Measurements from ENCODE around the gene C2orf42.
A peak's percentile ranks its signal among the peaks of the same experiment; 100 is the strongest.
"Not testable (repeated sequence)": the region's sequence is repeated elsewhere in the genome, so short reads cannot be mapped to it uniquely, and the experiment has no call there.

C2orf42 gene

GRCh38 chr2:70190418-70191243 lies at the start of gene C2orf42:
TSS of gene C2orf42 (minus strand) at chr2:70191019. CDS start at chr2:70181985, 9,034 bp downstream.
- peak within 1 kb of the TSS; percentile 98 for H3K27ac ChIP-seq
- no peak for TF ChIP-seq Cebpa-rat (IDR thresholded peaks at IDR 0.05)
- H3K9me3 ChIP-seq, result no peaks in the 10 kb centered on the region
- peak within 1 kb of the TSS; percentile 96 for H3K9ac ChIP-seq
- peaks cover 8% of the 10 kb centered on the region; the same call in 1 of the 2 replicates for H3K4me1 ChIP-seq
- peak within 1 kb of the TSS; percentile 82 for H3K4me2 ChIP-seq
- H3K27me3 ChIP-seq, result no peaks in the 10 kb centered on the region
- no peaks in the 10 kb centered on the region for H3K36me3 ChIP-seq
- peak within 1 kb of the TSS; percentile 73 for H3K4me3 ChIP-seq
- H4K20me1 ChIP-seq, result no peaks in the 10 kb centered on the region

- Histone ChIP-seq H3K4me2 (no peak overlapping the region), H3K27ac (no peak overlapping the region), H3K4me3 (no peak overlapping the region), H3K36me3 (peaks cover 99% of the 10 kb centered on the region), H3K9me3 (no peaks in the 10 kb centered on the region), H3K27me3 (no peaks in the 10 kb centered on the region), H3K9ac (no peak overlapping the region), H4K20me1 (peaks cover 100% of the 10 kb centered on the region), H3K4me1 (peaks cover 42% of the 10 kb centered on the region)
- no peak for TF ChIP-seq Cebpa-rat (IDR thresholded peaks at IDR 0.05)
These were observed 49.8 kb upstream of the C2orf42 start for GRCh38 chr2:70240599-70240998.

DNA sequence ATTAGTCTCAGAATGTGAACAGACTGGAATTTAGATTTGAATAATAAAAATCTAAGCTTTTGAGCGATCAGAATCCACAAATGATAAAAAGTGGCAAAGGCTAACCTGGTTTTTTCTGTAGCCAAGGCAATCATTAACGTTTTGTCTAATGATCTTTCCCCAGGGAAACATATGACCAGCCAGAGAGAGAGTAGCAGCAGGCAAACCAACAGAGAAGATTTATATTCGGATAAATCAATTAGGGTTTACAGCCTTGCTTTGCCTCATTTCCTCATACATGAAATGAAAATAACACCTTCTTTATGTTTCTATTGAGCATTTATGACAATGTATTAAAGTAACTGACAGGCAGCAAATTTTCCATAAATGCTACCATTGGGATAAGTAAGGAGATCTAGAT lies 43.1 kb upstream of the C2orf42 start:
- no peak overlapping the region for H3K4me2 ChIP-seq
- TF ChIP-seq Cebpa-rat (IDR thresholded peaks at IDR 0.05), result no peak
- H3K9ac ChIP-seq, result no peak overlapping the region
- H3K27ac ChIP-seq, result no peak overlapping the region
- peaks cover 99% of the 10 kb centered on the region for H3K36me3 ChIP-seq
- H4K20me1 ChIP-seq, result peaks cover 98% of the 10 kb centered on the region
- H3K4me1 ChIP-seq, result no peaks in the 10 kb centered on the region
- no peaks in the 10 kb centered on the region for H3K27me3 ChIP-seq
- H3K9me3 ChIP-seq, result no peaks in the 10 kb centered on the region
- no peak overlapping the region for H3K4me3 ChIP-seq

- peaks cover 60% of the 10 kb centered on the region for H4K20me1 ChIP-seq
- peaks cover 92% of the 10 kb centered on the region for H3K36me3 ChIP-seq
- no peak overlapping the region for H3K9ac ChIP-seq
- H3K27ac ChIP-seq, result no peak overlapping the region
- H3K27me3 ChIP-seq, result no peaks in the 10 kb centered on the region
- H3K4me3 ChIP-seq, result no peak overlapping the region
- no peak overlapping the region for H3K4me2 ChIP-seq
- no peak for TF ChIP-seq Cebpa-rat (IDR thresholded peaks at IDR 0.05)
- no peaks in the 10 kb centered on the region for H3K4me1 ChIP-seq
- no peaks in the 10 kb centered on the region for H3K9me3 ChIP-seq
These were observed 36.0 kb upstream of the C2orf42 start for GRCh38 chr2:70226781-70227180.

DNA sequence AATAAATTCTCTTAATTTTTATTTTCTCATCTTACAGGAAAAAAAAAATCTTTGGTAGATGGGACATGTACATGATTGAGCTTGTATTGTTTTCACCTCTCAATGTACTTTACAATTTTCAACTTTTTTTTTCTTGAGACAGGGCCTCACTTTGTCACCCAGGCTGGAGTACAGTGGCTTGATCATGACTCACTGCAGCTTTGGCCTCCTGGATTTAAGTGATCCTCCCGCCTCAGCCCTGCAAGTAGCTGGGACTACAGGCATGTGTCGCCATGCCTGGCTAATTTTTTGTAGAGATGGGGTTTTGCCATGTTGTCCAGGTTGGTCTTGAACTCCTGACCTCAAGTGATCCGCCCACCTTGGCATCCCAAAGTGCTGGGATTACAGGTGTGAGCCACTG lies 32.5 kb upstream of the C2orf42 start:
- not testable (repeated sequence) for H3K4me1 ChIP-seq, H3K27ac ChIP-seq, H3K4me2 ChIP-seq, H3K27me3 ChIP-seq, H3K9ac ChIP-seq, H3K4me3 ChIP-seq, H3K9me3 ChIP-seq
- H3K36me3 ChIP-seq, result peaks cover 92% of the 10 kb centered on the region
- peaks cover 38% of the 10 kb centered on the region for H4K20me1 ChIP-seq

GRCh38 chr2:70214953-70215549 lies 24.2 kb upstream of the C2orf42 start:
- H3K27ac ChIP-seq, result no peak overlapping the region
- no peaks in the 10 kb centered on the region for H3K9me3 ChIP-seq
- no peak overlapping the region for H3K4me3 ChIP-seq
- no peaks in the 10 kb centered on the region for H3K4me1 ChIP-seq
- no peaks in the 10 kb centered on the region for H3K27me3 ChIP-seq
- H4K20me1 ChIP-seq, result 0 out of 2 replicates have a peak, but pooled peaks cover 27% of the 10 kb centered on the region
- TF ChIP-seq Cebpa-rat (IDR thresholded peaks at IDR 0.05), result no peak
- no peak overlapping the region for H3K4me2 ChIP-seq
- peaks cover 93% of the 10 kb centered on the region for H3K36me3 ChIP-seq
- no peak overlapping the region for H3K9ac ChIP-seq

- no peak overlapping the region for H3K4me2 ChIP-seq
- H3K4me1 ChIP-seq, result no peaks in the 10 kb centered on the region
- no peak for TF ChIP-seq Cebpa-rat (IDR thresholded peaks at IDR 0.05)
- no peak overlapping the region for H3K4me3 ChIP-seq
- H3K27me3 ChIP-seq, result no peaks in the 10 kb centered on the region
- H3K9me3 ChIP-seq, result no peaks in the 10 kb centered on the region
- H3K27ac ChIP-seq, result no peak overlapping the region
- H3K9ac ChIP-seq, result no peak overlapping the region
- H3K36me3 ChIP-seq, result peaks cover 91% of the 10 kb centered on the region
- 0 out of 2 replicates have a peak, but pooled peaks cover 20% of the 10 kb centered on the region for H4K20me1 ChIP-seq
These were observed 23.5 kb upstream of the C2orf42 start for GRCh38 chr2:70214365-70214764.

GRCh38 chr2:70212298-70212932 lies 21.6 kb upstream of the C2orf42 start:
- H3K27me3 ChIP-seq, result no peaks in the 10 kb centered on the region
- peaks cover 11% of the 10 kb centered on the region; the same call in 1 of the 2 replicates for H4K20me1 ChIP-seq
- H3K9me3 ChIP-seq, result no peaks in the 10 kb centered on the region
- TF ChIP-seq Cebpa-rat (IDR thresholded peaks at IDR 0.05), result no peak
- H3K4me3 ChIP-seq, result no peak overlapping the region
- no peaks in the 10 kb centered on the region for H3K4me1 ChIP-seq
- no peak overlapping the region for H3K4me2 ChIP-seq
- H3K27ac ChIP-seq, result no peak overlapping the region
- H3K9ac ChIP-seq, result no peak overlapping the region
- H3K36me3 ChIP-seq, result peaks cover 88% of the 10 kb centered on the region

DNA sequence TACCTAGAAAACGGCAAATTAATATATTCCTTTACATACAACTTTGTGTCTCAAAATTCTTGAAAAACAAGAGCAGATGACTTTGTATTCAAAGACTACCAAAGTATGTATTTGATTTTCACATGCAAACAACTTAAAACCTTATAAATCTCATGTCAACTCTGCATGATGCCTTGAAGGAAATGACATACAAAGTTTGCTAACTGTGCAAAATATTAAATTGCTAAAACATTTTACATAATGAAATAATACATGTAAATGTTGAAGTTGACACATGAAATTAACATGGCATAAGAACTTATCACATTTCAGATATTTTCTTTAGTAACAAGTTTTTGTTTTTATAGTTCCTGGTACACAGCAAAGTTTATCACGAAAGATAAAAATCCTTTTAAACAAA lies 20.8 kb upstream of the C2orf42 start:
- Histone ChIP-seq H3K27ac (no peak overlapping the region), H3K4me2 (no peak overlapping the region), H3K4me1 (no peaks in the 10 kb centered on the region), H4K20me1 (peaks cover 6% of the 10 kb centered on the region; the same call in 1 of the 2 replicates), H3K36me3 (peaks cover 85% of the 10 kb centered on the region), H3K9ac (no peak overlapping the region), H3K4me3 (no peak overlapping the region), H3K9me3 (no peaks in the 10 kb centered on the region), H3K27me3 (no peaks in the 10 kb centered on the region)
- no peak for TF ChIP-seq Cebpa-rat (IDR thresholded peaks at IDR 0.05)

DNA sequence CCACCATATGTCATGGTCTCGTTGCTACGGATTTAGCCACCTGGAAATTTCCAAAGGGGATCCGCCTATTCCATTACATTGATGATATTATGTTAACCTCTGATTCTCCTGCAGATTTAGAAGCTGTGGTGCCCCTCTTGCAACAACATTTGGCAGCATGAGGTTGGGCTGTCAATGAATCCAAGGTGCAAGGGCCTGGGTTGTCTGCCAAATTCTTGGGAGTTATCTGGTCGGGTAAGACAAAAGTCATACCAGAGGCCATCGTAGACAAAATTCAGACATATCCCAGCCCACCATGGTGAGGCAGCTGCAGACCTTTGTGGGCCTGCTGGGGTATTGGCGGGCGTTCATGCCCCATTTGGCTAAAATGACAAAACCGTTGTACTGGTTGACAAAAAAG lies 13.6 kb upstream of the C2orf42 start:
- Histone ChIP-seq H3K9me3 (no peaks in the 10 kb centered on the region), H3K36me3 (peaks cover 32% of the 10 kb centered on the region), H3K9ac (no peak overlapping the region), H3K27ac (no peak overlapping the region), H4K20me1 (peaks cover 6% of the 10 kb centered on the region; the same call in 1 of the 2 replicates), H3K4me2 (no peak overlapping the region), H3K4me1 (no peaks in the 10 kb centered on the region), H3K27me3 (no peaks in the 10 kb centered on the region), H3K4me3 (no peak overlapping the region)
- TF ChIP-seq Cebpa-rat (IDR thresholded peaks at IDR 0.05), result no peak

All from BLaER1 (cell line).